ENCODE measurements around the gene TMEM255B. TPM values are rescaled to one million over a fixed set of nuclear protein-coding genes. Genes with fewer than 3 reads are reported as not detected.
A peak's percentile ranks its signal among the peaks of the same experiment; 100 is the strongest.

TMEM255B gene
- total RNA-seq, 1 experiment from 2014 or later, result 4.7 TPM

- no peak for DNase-seq (ENCODE audit: low spot score)
- ChIA-PET CTCF (interaction anchor here (2.0 kb wide), 1 partner anchor 9 kb away, joined by 8 read pairs; no protein-coding TSS in a partner anchor), POLR2A (no interaction called here)
- H3K4me1 Mint-ChIP-seq, result 0 out of 2 replicates have a peak, but pooled peaks cover 2% of the 10 kb centered on the region
- H3K27ac Mint-ChIP-seq, result peak overlapping the region; percentile 33; the same call in 1 of the 2 replicates
- H3K27me3 Mint-ChIP-seq (ENCODE audit: low read depth), result no peaks in the 10 kb centered on the region
- no peak for TF ChIP-seq HMGXB4 (CRISPR knock-in tag; IDR thresholded peaks at IDR 0.05)
- no peak for TF ChIP-seq PRRX2 (CRISPR knock-in tag; IDR thresholded peaks at IDR 0.05)
- no peak for TF ChIP-seq NFATC4 (CRISPR knock-in tag; IDR thresholded peaks at IDR 0.05)
- TF ChIP-seq STAT6 (CRISPR knock-in tag; conservative IDR thresholded peaks at IDR 0.05; ENCODE audit: low read depth), result no peak
- no peak for TF ChIP-seq CREM (CRISPR knock-in tag; IDR thresholded peaks at IDR 0.05)
- no peak for TF ChIP-seq ESRRA (CRISPR knock-in tag; IDR thresholded peaks at IDR 0.05; ENCODE audit: borderline replicate concordance)
- no peak for TF ChIP-seq CREB1 (CRISPR knock-in tag; IDR thresholded peaks at IDR 0.05)
- TF ChIP-seq ZNF232 (CRISPR knock-in tag; IDR thresholded peaks at IDR 0.05), result no peak
- TF ChIP-seq ETV6 (CRISPR knock-in tag; IDR thresholded peaks at IDR 0.05), result no peak
- TF ChIP-seq ZNF512 (CRISPR knock-in tag; IDR thresholded peaks at IDR 0.05; ENCODE audit: borderline replicate concordance), result no peak
- H3K36me3 Mint-ChIP-seq, result no peaks in the 10 kb centered on the region
- no peaks in the 10 kb centered on the region for H3K9me3 Mint-ChIP-seq
- ATAC-seq, result no peak
- no peak overlapping the region for H3K4me3 Mint-ChIP-seq
Measured at GRCh38 chr13:113793718-113794085, 34.7 kb downstream of the TMEM255B start.

- DNase-seq (ENCODE audit: low spot score) (no peak), ATAC-seq (no peak)
- POLR2A ChIA-PET, result no interaction called here
- Mint-ChIP-seq H3K27me3 (ENCODE audit: low read depth) (no peaks in the 10 kb centered on the region), H3K4me1 (0 out of 2 replicates have a peak, but pooled peaks cover under 1% of the 10 kb centered on the region), H3K27ac (peak overlapping the region; percentile 33; the same call in 1 of the 2 replicates), H3K4me3 (no peak overlapping the region), H3K36me3 (no peaks in the 10 kb centered on the region), H3K9me3 (no peaks in the 10 kb centered on the region)
- CTCF ChIA-PET, result interaction anchor here (2.0 kb wide), 1 partner anchor 9 kb away, joined by 8 read pairs; no protein-coding TSS in a partner anchor
- TF ChIP-seq CBFB (CRISPR knock-in tag; IDR thresholded peaks at IDR 0.05; ENCODE audit: low read depth) (no peak), PREB (CRISPR knock-in tag; IDR thresholded peaks at IDR 0.05; ENCODE audit: borderline replicate concordance) (no peak), E2F4 (CRISPR knock-in tag; IDR thresholded peaks at IDR 0.05; ENCODE audit: borderline replicate concordance, low read depth) (no peak), IRF1 (CRISPR knock-in tag; IDR thresholded peaks at IDR 0.05) (no peak), NR1H2 (CRISPR knock-in tag; IDR thresholded peaks at IDR 0.05) (no peak), KAT7 (CRISPR knock-in tag; IDR thresholded peaks at IDR 0.05; ENCODE audit: borderline replicate concordance) (no peak)
Measured at GRCh38 chr13:113794086-113794485, 35.1 kb downstream of the TMEM255B start.
